GM23338 (cell line): ENCODE results near the gene TPGS1. TPM values are rescaled to one million over a fixed set of nuclear protein-coding genes. Genes with fewer than 3 reads are reported as not detected.

Experiments used
- ATAC-seq: fragments of 200-7000 bp; cut with Tn5 transposase; 3 replicates; pipeline ENCODE4 v1.9.1; 2020
- DNase-seq: peaks from one replicate; pipeline ENCODE4 v3.0.0-alpha.2; 2015; ENCODE audit warnings: low spot score
- H2AFZ ChIP-seq: fragments of 200-600 bp; sonication (generic); 2 replicates; pipeline ENCODE4 v1.8.0; 2016; ENCODE audit warnings: antibody characterized with exemption, mild to moderate bottlenecking, moderate library complexity
- H3F3A ChIP-seq: fragments of 200-600 bp; sonication (generic); replicated peaks from 2 replicates; pipeline ENCODE4 v1.8.0; 2017; ENCODE audit warnings: antibody characterized with exemption, mixed run types, low read depth
- H3K27ac ChIP-seq: fragments of 200-600 bp; sonication (generic); 2 replicates; pipeline ENCODE4 v1.6.1; 2016; ENCODE audit warnings: low read depth
- H3K27me3 ChIP-seq: fragments of 200-600 bp; sonication (generic); 2 replicates; pipeline ENCODE4 v1.8.0; 2016; ENCODE audit warnings: mild to moderate bottlenecking, mixed run types, moderate library complexity; ENCODE audit not compliant: insufficient read depth
- H3K36me3 ChIP-seq: fragments of 200-600 bp; sonication (generic); 2 replicates; pipeline ENCODE4 v1.8.0; 2016; ENCODE audit warnings: mild to moderate bottlenecking; ENCODE audit not compliant: insufficient read depth
- H3K4me1 ChIP-seq: fragments of 200-600 bp; sonication (generic); 2 replicates; pipeline ENCODE4 v1.8.0; 2016; ENCODE audit warnings: mild to moderate bottlenecking, moderate library complexity; ENCODE audit not compliant: insufficient read depth
- H3K4me2 ChIP-seq: fragments of 200-600 bp; sonication (generic); 2 replicates; pipeline ENCODE4 v1.7.1; 2017; ENCODE audit warnings: mixed run types
- H3K4me3 ChIP-seq: fragments of 200-600 bp; sonication (generic); 2 replicates; pipeline ENCODE4 v1.6.1; 2016; ENCODE audit warnings: mixed run types
- H3K79me2 ChIP-seq: fragments of 200-600 bp; sonication (generic); replicated peaks from 2 replicates; pipeline ENCODE4 v1.8.0; 2017; ENCODE audit warnings: mild to moderate bottlenecking; ENCODE audit not compliant: insufficient read depth
- H3K9me2 ChIP-seq: fragments of 200-600 bp; sonication (generic); 2 replicates; pipeline ENCODE4 v1.8.0; 2017; ENCODE audit not compliant: insufficient read depth
- H4K20me1 ChIP-seq: fragments of 200-600 bp; sonication (generic); replicated peaks from 2 replicates; pipeline ENCODE4 v1.8.0; 2017; ENCODE audit warnings: mild to moderate bottlenecking; ENCODE audit not compliant: insufficient read depth
- H3K27ac Mint-ChIP-seq: 2 replicates; pipeline ENCODE4 v1.8.0; 2020; ENCODE audit warnings: inconsistent platforms, mild to moderate bottlenecking, moderate library complexity, mixed read lengths
- H3K27me3 Mint-ChIP-seq: 3 replicates; pipeline ENCODE4 v1.8.0; 2022; ENCODE audit warnings: low read depth, mild to moderate bottlenecking, moderate library complexity, mixed read lengths, inconsistent platforms; ENCODE audit not compliant: insufficient read depth, poor library complexity
- H3K36me3 Mint-ChIP-seq: 3 replicates; pipeline ENCODE4 v1.8.0; 2021; ENCODE audit warnings: low read depth, mild to moderate bottlenecking, inconsistent platforms, moderate library complexity, mixed read lengths
- H3K4me1 Mint-ChIP-seq: 3 replicates; pipeline ENCODE4 v1.8.0; 2020; ENCODE audit warnings: mild to moderate bottlenecking, inconsistent platforms, mixed read lengths
- H3K4me3 Mint-ChIP-seq: 3 replicates; pipeline ENCODE4 v1.8.0; 2021; ENCODE audit warnings: moderate library complexity, mild to moderate bottlenecking, inconsistent platforms, mixed read lengths
- H3K9me3 Mint-ChIP-seq: 3 replicates; pipeline ENCODE4 v1.8.0; 2020; ENCODE audit warnings: moderate library complexity, mild to moderate bottlenecking, inconsistent platforms, mixed read lengths
- CREB1 ChIP-seq: fragments of 250-450 bp; sonication (Bioruptor Pico); IDR thresholded peaks from 2 replicates; pipeline ENCODE4 v1.5.0; 2020; ENCODE audit warnings: low read depth, mild to moderate bottlenecking, moderate library complexity
- EZH2 ChIP-seq: fragments of 200-600 bp; sonication (generic); IDR thresholded peaks from one replicate; pipeline ENCODE4 v1.8.0; 2017; ENCODE audit warnings: antibody characterized with exemption, mild to moderate bottlenecking, low read depth; ENCODE audit not compliant: unreplicated experiment
- EZH2phosphoT487 ChIP-seq: fragments of 200-600 bp; sonication (generic); IDR thresholded peaks from one replicate; pipeline ENCODE4 v1.8.1; 2018; ENCODE audit warnings: antibody characterized with exemption; ENCODE audit not compliant: unreplicated experiment
- JUNB ChIP-seq: IDR thresholded peaks from one replicate; pipeline ENCODE4 v1.6.1; 2016; ENCODE audit warnings: antibody characterized with exemption; ENCODE audit not compliant: unreplicated experiment
- NANOG ChIP-seq: IDR thresholded peaks from 2 replicates; pipeline ENCODE4 v1.6.1; 2016; ENCODE audit warnings: antibody characterized with exemption, borderline replicate concordance
- POLR2AphosphoS5 ChIP-seq: IDR thresholded peaks from 2 replicates; pipeline ENCODE4 v1.6.1; 2016; ENCODE audit warnings: antibody characterized with exemption, low read depth
- STAT1 ChIP-seq: IDR thresholded peaks from one replicate; pipeline ENCODE4 v1.6.1; 2016; ENCODE audit warnings: antibody characterized with exemption; ENCODE audit not compliant: unreplicated experiment
- ZNF114 ChIP-seq: fragments of 250-450 bp; sonication (Bioruptor Pico); IDR thresholded peaks from 2 replicates; pipeline ENCODE4 v1.5.0; 2020; ENCODE audit warnings: mild to moderate bottlenecking, moderate library complexity
- ZNF331 ChIP-seq: fragments of 250-450 bp; sonication (Bioruptor Pico); IDR thresholded peaks from 2 replicates; pipeline ENCODE4 v1.5.0; 2020; ENCODE audit warnings: low read depth, mild to moderate bottlenecking, moderate library complexity
- polyA plus RNA-seq: library from polyadenylated mRNA; unstranded; fragments of >200 nt; fragmentation: Nextera tagmentation; extraction: Ambion mirVana; gene quantifications from 2 replicates; pipeline ENCODE4 v1.2.1, GENCODE V29; 2016
- total RNA-seq: library from RNA; depleted of rRNA; stranded (reverse); fragments of >200 nt; shearing (Covaris generic); gene quantifications from 2 replicates; pipeline ENCODE4 v1.2.3, GENCODE V29; 2014
- TF ChIP-seq, protein P1 (sequence below): IDR thresholded peaks from 2 replicates; pipeline ENCODE4 v1.6.1; 2016; ENCODE audit warnings: antibody characterized with exemption
- TF ChIP-seq, protein P2 (sequence below): fragments of 250-450 bp; sonication (Bioruptor Pico); IDR thresholded peaks from 2 replicates; pipeline ENCODE4 v1.5.0; 2020; ENCODE audit warnings: mild to moderate bottlenecking, moderate library complexity
- TF ChIP-seq, protein P3 (sequence below), 2 experiments: fragments of 200-600 bp in 1 of 2; sonication (generic) in 1 of 2; conservative IDR thresholded peaks; 2 replicates each; pipeline versions ENCODE4 v1.5.1 to v1.6.1; 2016 to 2017; ENCODE audit warnings: antibody characterized with exemption in 2 of 2, low read depth in 2 of 2, mild to moderate bottlenecking in 2 of 2, moderate library complexity in 1 of 2

Gene TPGS1
- total and polyA plus RNA-seq, 2 experiments from 2014 or later = 11.9 to 38.4 TPM

DNA sequence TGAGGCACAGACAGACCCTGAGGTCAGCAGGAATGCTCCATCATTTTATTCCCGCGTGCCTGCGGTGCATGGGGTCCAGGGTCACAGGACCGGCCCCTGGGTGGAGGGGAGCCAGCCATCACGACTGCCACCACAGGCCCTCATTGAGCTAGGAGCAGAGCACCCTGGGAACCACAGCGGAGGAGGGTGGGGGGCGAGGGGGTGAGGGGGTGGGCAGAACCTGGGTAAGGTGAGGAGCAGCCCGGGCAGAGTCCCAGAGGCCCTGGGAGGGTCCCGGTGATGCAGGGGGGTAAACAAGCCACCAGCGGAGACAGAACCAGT lies 12.3 kb upstream of the TPGS1 start:
- Mint-ChIP-seq H3K36me3 (peaks cover 2% of the 10 kb centered on the region; the same call in 1 of the 3 replicates), H3K27ac (no peak overlapping the region), H3K9me3 (peaks cover 12% of the 10 kb centered on the region), H3K4me3 (peak overlapping the region; percentile 34; the same call in 1 of the 3 replicates), H3K4me1 (peaks cover 9% of the 10 kb centered on the region), H3K27me3 (peaks cover 41% of the 10 kb centered on the region)
- no peak for TF ChIP-seq POLR2AphosphoS5
- Histone ChIP-seq H3K27ac (no peak overlapping the region), H3K9me2 (no peaks in the 10 kb centered on the region), H3K79me2 (no peaks in the 10 kb centered on the region), H3K36me3 (no peaks in the 10 kb centered on the region), H3K4me1 (0 out of 2 replicates have a peak, but pooled peaks cover 2% of the 10 kb centered on the region), H3F3A (peaks cover 10% of the 10 kb centered on the region), H3K4me3 (no peak overlapping the region), H3K4me2 (no peak overlapping the region), H4K20me1 (no peaks in the 10 kb centered on the region), H3K27me3 (peaks cover 39% of the 10 kb centered on the region), H2AFZ (no peak overlapping the region)
- DNase-seq (no peak), ATAC-seq (no peak)

DNA sequence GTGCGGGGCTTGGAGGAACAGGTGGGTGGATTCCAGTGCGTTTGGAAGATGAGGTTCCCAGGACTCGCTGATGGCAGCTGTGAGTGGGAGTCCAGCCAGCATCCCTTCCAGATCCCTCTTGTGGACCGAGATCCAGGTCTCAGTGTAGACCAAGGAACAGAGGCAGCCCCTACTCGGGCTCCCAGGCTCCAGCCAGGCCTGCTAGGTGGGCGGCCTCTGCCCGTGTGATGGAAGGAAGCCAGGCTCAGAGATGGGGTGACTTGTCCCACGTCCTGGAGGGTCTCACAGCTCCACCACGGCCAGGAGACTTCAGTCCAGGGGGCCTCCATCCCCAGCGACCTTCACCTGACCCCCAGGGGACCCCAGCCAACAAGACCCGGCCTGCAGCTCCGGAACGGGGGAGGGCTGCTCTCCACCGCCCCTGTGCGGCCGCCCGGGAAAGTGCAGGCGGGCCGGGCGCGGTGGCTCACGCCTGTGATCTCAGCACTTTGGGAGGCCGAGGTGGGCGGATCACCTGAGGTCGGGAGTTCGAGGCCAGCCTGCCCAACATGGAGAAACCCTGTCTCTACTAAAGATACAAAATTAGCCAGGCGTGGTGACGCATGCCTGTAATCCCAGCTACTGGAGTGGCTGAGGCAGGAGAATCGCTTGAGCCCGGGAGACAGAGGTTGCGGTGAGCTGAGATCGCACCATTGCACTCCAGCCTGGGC lies 11.7 kb upstream of the TPGS1 start:
- peak; percentile 45 for ATAC-seq
- Histone ChIP-seq H3K4me1 (no peaks in the 10 kb centered on the region), H3K36me3 (no peaks in the 10 kb centered on the region), H3K9me2 (no peaks in the 10 kb centered on the region), H3F3A (peaks cover 7% of the 10 kb centered on the region), H2AFZ (no peak overlapping the region), H3K4me3 (peak overlapping the region; percentile 69), H3K4me2 (peak overlapping the region; percentile 82), H3K27me3 (peaks cover 39% of the 10 kb centered on the region), H4K20me1 (no peaks in the 10 kb centered on the region), H3K79me2 (no peaks in the 10 kb centered on the region), H3K27ac (no peak overlapping the region)
- Mint-ChIP-seq H3K27me3 (peaks cover 43% of the 10 kb centered on the region), H3K36me3 (peaks cover 2% of the 10 kb centered on the region; the same call in 1 of the 3 replicates), H3K9me3 (peaks cover 12% of the 10 kb centered on the region), H3K4me1 (peaks cover 8% of the 10 kb centered on the region), H3K4me3 (peak overlapping the region; percentile 61), H3K27ac (no peak overlapping the region)
- TF ChIP-seq STAT1 (no peak), EZH2 (no peak), POLR2AphosphoS5 (no peak), NANOG (no peak), EZH2phosphoT487 (no peak), ZNF114 (CRISPR knock-in tag) (0 out of 2 replicates have a peak, but pooled peaks have one; percentile 34), CREB1 (CRISPR knock-in tag) (peak; percentile 47; the same call in 1 of the 2 replicates), ZNF331 (CRISPR knock-in tag) (no peak), JUNB (no peak)
- TF ChIP-seq, protein P1, sequence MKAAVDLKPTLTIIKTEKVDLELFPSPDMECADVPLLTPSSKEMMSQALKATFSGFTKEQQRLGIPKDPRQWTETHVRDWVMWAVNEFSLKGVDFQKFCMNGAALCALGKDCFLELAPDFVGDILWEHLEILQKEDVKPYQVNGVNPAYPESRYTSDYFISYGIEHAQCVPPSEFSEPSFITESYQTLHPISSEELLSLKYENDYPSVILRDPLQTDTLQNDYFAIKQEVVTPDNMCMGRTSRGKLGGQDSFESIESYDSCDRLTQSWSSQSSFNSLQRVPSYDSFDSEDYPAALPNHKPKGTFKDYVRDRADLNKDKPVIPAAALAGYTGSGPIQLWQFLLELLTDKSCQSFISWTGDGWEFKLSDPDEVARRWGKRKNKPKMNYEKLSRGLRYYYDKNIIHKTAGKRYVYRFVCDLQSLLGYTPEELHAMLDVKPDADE = no peak
- TF ChIP-seq, protein P2, sequence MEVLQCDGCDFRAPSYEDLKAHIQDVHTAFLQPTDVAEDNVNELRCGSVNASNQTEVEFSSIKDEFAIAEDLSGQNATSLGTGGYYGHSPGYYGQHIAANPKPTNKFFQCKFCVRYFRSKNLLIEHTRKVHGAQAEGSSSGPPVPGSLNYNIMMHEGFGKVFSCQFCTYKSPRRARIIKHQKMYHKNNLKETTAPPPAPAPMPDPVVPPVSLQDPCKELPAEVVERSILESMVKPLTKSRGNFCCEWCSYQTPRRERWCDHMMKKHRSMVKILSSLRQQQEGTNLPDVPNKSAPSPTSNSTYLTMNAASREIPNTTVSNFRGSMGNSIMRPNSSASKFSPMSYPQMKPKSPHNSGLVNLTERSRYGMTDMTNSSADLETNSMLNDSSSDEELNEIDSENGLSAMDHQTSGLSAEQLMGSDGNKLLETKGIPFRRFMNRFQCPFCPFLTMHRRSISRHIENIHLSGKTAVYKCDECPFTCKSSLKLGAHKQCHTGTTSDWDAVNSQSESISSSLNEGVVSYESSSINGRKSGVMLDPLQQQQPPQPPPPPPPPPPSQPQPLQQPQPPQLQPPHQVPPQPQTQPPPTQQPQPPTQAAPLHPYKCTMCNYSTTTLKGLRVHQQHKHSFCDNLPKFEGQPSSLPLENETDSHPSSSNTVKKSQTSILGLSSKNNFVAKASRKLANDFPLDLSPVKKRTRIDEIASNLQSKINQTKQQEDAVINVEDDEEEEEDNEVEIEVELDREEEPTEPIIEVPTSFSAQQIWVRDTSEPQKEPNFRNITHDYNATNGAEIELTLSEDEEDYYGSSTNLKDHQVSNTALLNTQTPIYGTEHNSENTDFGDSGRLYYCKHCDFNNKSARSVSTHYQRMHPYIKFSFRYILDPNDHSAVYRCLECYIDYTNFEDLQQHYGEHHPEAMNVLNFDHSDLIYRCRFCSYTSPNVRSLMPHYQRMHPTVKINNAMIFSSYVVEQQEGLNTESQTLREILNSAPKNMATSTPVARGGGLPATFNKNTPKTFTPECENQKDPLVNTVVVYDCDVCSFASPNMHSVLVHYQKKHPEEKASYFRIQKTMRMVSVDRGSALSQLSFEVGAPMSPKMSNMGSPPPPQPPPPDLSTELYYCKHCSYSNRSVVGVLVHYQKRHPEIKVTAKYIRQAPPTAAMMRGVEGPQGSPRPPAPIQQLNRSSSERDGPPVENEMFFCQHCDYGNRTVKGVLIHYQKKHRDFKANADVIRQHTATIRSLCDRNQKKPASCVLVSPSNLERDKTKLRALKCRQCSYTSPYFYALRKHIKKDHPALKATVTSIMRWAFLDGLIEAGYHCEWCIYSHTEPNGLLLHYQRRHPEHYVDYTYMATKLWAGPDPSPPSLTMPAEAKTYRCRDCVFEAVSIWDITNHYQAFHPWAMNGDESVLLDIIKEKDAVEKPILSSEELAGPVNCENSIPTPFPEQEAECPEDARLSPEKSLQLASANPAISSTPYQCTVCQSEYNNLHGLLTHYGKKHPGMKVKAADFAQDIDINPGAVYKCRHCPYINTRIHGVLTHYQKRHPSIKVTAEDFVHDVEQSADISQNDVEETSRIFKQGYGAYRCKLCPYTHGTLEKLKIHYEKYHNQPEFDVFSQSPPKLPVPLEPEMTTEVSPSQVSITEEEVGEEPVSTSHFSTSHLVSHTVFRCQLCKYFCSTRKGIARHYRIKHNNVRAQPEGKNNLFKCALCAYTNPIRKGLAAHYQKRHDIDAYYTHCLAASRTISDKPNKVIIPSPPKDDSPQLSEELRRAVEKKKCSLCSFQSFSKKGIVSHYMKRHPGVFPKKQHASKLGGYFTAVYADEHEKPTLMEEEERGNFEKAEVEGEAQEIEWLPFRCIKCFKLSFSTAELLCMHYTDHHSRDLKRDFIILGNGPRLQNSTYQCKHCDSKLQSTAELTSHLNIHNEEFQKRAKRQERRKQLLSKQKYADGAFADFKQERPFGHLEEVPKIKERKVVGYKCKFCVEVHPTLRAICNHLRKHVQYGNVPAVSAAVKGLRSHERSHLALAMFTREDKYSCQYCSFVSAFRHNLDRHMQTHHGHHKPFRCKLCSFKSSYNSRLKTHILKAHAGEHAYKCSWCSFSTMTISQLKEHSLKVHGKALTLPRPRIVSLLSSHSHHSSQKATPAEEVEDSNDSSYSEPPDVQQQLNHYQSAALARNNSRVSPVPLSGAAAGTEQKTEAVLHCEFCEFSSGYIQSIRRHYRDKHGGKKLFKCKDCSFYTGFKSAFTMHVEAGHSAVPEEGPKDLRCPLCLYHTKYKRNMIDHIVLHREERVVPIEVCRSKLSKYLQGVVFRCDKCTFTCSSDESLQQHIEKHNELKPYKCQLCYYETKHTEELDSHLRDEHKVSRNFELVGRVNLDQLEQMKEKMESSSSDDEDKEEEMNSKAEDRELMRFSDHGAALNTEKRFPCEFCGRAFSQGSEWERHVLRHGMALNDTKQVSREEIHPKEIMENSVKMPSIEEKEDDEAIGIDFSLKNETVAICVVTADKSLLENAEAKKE = no peak
- TF ChIP-seq, protein P3, sequence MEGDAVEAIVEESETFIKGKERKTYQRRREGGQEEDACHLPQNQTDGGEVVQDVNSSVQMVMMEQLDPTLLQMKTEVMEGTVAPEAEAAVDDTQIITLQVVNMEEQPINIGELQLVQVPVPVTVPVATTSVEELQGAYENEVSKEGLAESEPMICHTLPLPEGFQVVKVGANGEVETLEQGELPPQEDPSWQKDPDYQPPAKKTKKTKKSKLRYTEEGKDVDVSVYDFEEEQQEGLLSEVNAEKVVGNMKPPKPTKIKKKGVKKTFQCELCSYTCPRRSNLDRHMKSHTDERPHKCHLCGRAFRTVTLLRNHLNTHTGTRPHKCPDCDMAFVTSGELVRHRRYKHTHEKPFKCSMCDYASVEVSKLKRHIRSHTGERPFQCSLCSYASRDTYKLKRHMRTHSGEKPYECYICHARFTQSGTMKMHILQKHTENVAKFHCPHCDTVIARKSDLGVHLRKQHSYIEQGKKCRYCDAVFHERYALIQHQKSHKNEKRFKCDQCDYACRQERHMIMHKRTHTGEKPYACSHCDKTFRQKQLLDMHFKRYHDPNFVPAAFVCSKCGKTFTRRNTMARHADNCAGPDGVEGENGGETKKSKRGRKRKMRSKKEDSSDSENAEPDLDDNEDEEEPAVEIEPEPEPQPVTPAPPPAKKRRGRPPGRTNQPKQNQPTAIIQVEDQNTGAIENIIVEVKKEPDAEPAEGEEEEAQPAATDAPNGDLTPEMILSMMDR (conservative IDR thresholded peaks at IDR 0.05; ENCODE audit: low read depth in 2 of 2) = peak; percentile 83 to 88
- peak; percentile 78 for DNase-seq
